GM18861 (cell line): Measurements from ENCODE around the gene DDIT3.
"Not testable (repeated sequence)": the region's sequence is repeated elsewhere in the genome, so short reads cannot be mapped to it uniquely, and the experiment has no call there.

Experiments used
- ATAC-seq: cut with Tn5 transposase; IDR thresholded peaks from one replicate; pipeline ENCODE4 v1.9.1; 2021; ENCODE audit not compliant: unreplicated experiment

DDIT3 gene, protein sequence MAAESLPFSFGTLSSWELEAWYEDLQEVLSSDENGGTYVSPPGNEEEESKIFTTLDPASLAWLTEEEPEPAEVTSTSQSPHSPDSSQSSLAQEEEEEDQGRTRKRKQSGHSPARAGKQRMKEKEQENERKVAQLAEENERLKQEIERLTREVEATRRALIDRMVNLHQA

DNA sequence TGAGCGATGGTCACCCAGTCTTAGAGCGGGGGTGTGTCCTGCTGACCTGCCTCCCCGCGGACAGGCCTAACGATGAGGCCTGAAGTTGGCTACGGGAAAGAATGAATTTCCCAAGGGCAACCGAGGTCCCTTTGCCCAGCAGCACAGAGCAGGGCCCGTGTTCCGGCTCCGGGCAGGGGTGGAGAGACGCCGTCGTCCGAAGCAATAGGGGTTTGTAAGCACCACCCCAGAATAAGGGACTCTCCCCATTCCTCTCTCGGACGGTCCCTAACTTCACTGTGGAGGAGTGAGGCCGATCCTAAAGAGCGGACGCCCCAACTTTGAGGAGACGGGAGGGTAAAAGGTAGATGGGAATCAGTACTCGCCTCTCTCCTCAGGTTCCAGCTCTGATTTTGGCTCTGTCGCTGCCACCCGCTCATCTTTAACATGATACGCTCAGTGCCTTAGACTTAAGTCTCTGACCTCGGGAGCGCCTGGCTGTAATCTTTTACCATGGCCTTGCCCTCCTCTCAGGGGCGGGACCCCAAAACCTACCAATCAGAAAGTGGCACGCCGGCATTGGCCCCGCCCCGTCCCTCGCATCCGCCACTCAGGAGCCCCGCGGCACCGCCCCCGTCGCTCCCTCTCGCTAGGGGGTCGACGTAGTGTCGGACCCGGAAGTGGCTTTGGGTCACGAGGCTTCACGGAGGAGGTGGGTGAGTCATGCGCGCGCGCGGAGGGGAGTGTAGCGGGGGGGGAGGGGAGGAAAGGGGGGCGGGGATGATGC, at the start of gene DDIT3:
Gene DDIT3, minus strand, starts transcription at position 462 of the 766 bp plus-strand sequence. CDS start 3,108 bp downstream, outside the sequence.
- ATAC-seq = peak; percentile 52

DNA sequence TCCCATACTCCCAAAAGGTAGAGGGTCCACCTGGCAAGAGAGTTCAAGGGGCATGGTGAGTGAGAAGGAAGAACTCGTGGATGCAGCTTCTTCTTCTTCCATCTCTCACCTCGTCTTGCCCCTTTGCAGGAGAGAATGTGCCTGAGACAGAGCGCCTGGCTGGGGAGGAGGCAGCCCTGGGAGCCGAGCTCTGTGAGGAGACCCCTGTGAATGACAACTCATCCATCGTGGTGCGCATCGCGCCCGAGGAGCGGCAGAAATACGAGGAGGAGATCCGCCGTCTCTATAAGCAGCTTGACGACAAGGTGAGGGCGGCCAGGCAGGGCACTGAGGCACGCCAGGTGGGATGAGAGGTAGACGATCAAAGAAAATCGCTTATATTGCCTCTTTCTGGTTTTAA, 49.5 kb upstream of the DDIT3 start:
- ATAC-seq = no peak

DNA sequence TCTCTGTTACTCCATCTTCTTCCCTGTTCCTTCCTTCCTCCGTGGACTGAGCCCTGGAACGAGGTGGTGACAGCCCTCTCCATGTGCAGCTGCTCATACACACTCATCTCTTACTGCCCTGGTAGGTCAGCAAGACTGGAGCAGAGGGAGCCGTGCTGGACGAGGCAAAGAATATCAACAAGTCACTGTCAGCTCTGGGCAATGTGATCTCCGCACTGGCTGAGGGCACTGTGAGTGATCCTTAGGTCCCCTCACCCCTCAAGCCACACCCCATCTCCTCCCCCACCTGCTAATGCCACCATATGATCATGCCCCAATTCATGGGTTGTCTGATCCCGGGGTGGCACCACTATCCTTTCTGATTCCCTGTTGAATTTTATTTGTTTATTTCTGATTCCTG, 48.5 kb upstream of the DDIT3 start:
- ATAC-seq = no peak

DNA sequence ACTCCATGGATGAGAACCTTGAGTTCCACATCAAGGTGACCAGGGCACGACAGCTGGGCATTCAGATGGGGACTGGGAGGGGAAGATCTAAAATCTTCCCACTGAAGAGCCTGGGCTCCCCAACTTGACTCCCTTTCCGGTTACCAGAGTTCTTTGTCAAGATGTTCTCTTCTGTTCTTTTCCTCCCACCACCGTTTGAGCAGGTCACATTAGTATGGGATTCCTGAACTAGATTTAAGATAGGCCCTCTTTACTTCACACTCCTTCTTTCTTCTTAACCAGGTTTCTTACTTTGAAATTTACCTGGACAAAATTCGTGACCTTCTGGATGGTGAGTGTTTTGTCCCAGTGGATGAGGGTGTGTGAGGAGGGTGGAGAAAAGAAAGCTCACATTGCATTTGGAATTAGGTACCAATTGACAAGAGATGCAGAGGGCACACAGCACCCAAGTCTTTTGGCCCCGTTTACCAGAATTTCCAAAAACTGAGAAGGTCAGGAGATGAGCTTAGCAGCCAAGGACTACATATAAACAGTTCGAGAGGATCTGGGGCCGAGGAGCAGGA, 43.9 kb upstream of the DDIT3 start:
- ATAC-seq = no peak

DNA sequence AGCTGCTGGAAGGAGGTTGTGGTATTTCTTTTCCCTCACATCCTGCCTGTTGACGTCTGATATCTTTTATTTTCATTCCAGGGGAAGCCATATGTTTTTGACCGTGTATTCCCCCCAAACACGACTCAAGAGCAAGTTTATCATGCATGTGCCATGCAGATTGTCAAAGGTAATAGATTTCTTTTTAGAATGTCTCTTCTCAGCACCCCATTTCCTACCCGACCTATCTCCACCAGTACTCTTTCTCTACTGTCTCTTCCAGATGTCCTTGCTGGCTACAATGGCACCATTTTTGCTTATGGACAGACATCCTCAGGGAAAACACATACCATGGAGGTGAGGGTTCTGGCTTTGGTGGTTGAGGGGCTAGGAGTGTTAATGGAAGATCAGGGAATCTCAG, 43.0 kb upstream of the DDIT3 start:
- ATAC-seq = no peak

DNA sequence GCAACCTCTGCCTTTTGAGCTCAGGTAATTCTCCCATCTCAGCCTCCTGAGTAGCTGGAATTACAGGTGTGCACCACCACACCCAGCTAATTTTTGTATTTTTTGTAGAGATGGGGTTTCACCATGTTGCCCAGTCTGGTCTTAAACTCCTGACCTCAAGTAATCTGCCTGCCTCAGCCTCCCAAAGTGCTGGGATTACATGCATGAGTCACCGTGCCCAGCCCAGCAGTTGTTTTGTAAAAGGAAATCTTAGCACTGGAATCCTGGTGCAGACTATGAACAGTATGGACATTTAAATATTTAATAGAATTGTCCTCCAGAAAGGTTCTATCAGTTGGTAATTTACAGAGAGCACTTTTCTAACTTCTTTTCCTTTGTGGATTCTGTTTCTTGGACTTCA, 40.8 kb upstream of the DDIT3 start:
- not testable (repeated sequence) for ATAC-seq

DNA sequence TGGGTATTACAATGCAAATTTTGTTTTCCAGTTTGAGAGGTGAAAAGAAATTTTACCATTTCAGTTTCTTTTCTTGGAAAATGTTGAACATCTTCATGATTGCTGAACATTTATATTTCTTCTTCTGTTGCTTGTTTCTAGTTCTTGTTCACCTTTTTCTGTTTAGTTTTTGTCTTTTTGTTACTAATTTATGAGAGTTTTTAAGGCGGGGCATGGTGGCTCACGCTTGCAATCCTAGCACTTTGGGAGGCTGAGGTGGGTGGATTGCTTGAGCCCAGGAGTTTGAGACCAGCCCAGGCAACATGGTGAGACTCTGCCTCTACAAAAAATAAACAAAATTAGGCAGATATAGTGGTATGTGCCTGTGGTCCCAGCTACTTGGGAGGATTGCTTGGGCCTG, 40.2 kb upstream of the DDIT3 start:
- ATAC-seq = no peak

DNA sequence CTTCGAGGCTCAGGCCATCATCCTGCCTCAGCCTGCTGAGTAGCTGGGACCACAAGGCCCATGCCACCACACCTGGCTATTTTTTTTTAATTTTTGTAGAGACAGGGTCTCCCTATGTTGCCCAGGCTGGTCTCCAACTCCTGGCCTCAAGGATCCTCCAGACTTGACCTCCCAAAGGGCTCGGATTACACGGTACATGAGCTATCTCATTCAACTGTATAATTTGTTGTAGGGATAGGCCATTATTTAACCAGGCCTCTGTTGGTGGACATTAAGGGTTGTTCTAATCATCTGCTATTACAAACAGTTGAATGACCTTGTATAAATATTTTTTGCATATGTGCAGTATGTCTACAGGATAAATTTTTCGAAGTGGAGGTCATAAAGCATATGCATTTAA, 38.5 kb upstream of the DDIT3 start:
- no peak for ATAC-seq

DNA sequence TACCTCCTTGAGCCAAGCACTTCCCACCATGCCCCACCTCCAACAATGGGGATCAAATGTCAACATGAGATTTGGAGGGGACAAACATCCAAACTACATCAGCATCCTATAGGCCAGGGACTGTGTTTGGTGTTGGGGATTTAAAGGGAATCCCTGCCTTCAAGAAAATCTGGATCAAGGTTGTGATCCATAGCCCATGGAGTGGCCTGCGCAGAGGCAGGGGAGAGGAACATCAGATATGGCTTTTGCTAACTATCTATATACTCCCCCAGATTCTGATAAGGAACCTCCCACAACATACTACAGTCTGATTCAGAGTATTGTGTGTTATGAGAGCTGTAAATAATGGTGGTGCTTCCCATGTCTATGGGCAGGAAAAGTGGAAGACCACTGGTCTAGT, 34.6 kb upstream of the DDIT3 start:
- ATAC-seq = no peak

DNA sequence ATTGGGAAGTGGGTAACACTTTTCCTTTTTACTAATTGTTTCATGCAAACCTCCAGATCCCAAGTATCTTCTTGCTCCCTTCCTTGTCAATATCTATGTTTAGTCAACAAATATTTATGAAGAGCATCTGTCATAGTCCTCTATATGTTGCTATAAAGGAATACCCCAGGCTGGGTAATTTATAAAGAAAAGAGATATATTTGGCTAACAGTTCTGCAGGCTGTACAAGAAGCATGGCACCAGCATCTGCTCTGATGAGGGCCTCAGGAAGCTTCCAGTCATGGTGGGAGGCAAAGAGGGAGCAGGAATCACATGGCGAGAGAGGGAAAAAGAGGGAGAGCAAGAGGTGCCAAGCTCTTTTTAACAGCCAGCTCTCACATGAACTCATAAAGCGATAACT, 34.1 kb upstream of the DDIT3 start:
- ATAC-seq = no peak

DNA sequence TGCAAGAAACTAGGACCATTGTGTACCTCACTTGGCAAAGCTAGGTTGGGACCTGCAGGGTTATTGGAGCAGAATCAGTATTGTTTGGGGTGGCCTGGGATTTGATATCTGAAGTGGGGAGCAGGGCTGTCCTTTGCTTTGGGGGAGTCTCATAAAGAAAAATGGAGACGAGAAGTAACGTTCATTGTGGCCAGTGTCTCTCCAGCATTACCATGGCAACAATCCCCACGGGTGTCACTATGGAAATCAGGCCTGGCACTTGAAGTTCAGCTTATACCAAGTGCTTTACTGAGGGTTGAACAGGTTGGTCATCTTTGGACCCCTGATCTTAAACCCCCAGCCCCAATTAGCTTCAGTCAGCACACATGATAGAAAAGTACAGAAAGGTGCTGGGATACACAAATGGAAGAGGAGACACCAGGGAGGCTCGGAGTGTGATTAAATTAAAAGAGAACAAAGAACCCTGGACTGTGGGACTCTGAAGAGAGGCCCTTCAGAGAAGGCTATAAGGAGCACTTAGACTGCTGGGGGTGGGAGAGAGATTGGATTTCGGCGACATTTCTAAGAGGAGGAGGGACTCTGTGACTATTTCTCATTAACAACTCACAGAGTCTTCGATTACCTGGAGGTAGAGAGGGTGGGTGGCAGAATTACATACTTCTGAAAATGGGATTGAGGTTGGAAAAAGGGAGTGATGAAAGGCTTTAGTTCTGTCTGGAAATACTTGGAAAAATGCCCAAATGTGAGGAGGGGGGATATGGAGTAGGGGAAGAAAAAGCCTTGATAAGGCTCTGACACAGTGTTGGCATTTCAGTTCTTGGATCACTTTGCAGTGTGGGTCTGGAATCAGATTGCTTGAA, 33.3 kb upstream of the DDIT3 start:
- ATAC-seq = no peak

DNA sequence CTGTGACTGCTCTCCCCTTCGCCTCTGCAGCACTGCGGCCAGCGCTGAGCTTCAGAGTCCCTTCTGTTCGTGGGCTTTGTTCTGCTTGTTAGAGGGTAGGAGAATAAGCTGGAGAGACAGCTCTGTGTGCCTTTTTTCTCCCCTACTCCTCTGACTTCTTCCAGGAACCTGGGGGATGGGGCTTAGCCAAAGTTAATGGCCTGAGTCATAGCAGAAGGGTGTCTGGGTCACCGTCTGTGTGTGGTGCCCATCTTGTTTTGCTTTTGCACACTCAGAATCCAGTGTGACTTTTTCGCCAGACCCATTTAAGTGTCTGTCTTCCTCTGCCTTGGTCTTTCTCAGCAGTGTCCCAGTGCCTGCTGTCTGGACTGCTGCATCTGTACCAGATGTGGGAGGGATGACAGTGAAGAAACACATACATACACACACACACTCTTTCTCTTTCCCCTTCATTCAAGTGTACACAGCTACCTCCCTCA, 32.6 kb upstream of the DDIT3 start:
- ATAC-seq = no peak

DNA sequence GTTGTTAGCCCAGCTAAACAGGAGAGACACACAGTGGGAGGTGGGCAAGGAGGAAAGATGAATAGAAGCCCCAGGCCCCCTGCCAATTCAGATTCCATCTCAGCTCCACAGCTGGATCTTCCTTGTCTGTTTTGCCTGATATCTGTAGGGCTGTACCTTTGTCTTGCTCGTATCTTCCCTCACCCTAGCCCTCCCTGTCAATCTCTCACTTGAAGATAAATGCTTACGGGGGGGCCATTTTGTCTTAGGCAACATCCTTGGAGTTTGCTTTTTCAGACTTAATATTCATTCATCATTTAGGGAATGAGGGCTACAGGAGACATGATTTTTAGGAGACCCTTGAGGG, 32.0 kb upstream of the DDIT3 start:
- no peak for ATAC-seq

DNA sequence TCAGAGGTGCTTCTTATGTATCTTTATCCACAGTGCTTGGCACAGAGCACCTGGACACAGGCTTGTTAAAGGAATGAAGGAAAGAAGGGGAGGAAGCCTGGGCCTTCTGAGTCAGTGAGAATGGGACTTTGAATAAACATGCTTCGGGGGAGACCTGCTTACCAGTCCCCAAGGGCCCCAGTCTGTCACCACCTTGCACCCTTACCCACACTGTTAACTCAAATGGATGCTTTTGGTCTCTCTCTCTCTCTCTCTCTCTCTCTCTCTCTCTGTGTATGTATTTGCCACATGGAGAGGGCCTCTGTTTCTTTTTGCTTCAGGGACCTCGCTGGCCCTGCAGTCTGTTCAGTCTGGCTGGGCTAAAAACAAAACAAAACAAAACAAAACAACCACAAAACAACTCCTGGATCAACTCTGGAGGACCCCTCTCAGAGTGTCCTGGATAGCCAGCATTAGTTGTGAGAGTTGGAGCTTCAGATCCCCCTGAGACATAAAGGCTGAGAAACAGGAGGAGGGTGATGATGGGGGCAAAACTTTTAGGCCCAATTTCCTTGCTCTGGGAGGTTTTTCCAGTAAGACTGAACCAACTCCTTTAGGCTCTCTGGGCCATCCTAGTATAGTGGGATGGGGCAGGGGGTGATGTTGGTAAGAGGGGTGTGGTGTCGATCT, 31.5 kb upstream of the DDIT3 start:
- no peak for ATAC-seq

DNA sequence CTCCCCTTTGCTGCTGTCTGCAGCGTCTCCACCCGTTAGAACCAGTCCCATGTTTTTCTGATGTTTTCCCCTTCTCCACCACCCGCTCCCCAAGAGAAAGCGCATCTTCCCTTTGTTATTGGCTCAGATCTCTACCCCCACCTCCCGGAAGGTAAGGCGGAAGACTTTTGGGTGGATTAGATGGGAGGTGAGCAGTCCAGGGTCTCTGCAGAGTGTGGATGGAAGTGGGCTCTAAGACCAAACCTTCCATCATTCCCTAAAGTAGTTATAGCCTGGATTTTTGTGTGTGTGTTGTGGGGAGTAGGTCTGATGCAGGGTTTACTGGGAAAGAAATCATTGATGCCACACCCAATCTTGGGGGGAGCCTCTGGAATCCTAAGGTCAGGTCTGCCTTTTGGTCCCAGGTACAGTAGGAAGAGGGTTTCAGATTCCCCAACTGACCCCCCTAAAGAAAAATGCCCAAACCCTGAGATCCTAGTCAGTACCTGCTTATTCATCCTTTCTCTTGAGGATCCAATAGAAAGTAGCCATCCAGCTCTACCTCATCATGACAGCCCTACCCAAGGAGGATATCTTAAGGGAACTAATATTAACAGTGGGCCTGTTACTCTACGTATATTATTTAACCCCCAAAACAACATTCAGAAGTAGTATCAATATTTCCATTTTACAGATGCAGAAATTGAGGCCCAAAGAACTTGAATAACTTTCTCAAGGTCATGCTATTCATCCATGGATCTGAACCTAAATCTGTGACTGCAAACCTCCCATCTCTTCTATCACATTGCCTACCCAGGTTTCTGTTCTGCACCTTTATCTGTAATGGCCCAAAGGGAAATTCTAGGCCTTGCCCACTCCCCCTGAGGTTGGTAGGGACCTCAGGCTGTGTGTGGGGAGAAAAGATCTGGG, 30.6 kb upstream of the DDIT3 start:
- no peak for ATAC-seq

DNA sequence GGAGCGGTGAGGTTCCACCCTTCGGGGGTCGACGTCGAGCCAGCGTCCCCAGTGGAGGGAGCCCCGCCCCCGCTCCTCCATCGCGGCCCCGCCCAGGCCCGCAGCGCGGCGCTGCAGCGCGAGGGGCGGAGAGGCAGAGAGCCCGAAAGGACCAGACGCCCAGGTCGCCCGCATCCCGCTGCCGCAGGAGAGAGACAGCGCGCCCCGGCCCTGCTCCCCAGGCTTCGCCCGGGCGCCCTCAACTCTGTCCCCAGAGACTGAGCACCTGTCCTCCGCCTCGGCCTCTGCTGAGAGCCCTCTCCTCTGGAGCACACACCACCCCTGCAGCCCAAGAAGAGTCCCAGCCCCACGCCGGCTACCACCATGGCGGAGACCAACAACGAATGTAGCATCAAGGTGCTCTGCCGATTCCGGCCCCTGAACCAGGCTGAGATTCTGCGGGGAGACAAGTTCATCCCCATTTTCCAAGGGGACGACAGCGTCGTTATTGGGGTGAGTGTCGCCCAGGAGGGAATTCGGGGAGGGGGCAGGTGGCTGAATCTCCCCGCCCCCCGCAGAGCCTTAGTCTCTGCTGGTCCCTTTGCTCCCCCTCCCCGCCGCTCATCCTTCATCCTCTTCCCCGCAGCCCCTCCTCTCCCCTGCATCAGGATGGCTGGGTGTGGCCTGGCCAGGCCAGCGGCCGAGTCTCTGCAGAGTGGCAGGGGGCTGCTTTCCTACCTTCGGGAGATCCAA, 29.8 kb upstream of the DDIT3 start, which contains the start of gene KIF5A:
Gene KIF5A, plus strand, starts transcription at position 136 of the 732 bp plus-strand sequence. Its CDS starts 228 bp downstream, at position 364.
- no peak for ATAC-seq

DNA sequence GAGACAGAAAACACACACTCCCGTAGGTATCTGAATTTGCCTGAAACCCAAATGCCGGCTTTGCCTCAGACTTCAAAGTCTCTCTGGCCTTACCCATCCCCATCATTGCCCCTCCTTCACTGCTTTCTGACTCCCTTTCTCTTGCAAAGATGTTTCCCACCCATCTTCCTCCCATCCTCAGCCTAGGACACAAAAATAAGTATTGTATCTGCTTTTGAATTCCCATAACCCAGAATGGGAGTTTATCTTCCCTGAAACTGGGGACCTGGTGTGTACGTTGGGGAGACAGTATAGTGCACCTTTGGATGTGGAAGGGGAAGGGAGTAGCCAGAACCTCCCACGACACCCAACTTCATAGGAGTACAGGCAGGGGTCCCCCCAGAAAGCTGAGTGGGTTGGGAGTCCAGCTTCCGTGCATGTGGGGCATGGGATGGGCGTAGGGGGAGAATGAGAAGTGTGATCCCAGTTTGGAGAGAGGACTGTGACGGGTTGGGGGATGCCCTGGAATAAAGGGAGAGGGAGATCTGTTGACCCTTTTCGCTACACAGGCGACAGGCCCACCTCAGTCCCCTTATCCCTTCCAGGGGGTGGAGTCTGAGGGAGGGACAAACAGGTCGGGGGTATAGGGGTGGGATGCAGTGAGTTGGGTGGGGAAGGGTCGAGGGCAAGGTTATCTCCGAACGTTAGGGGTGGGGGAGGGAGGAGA, 29.0 kb upstream of the DDIT3 start:
- no peak for ATAC-seq

DNA sequence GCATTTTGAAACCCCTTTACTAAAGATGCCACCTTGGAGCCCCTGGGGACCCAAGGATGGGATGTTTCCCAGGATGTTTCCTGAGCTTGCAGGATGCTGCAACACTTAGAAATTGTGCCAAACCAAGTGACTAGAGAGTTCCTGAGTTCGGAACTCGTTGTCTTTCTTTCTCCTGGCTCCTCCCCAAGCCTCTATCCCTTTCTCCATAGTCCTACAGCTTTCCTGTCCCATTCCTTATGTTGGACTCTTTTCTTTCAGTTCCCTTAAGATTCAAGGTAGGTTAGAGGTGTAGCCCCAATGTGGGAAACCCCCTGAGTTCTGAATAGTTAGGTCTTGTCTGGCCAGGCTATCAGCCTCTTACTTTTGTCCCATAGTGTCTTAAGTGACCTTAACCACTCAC, 28.2 kb upstream of the DDIT3 start:
- no peak for ATAC-seq

DNA sequence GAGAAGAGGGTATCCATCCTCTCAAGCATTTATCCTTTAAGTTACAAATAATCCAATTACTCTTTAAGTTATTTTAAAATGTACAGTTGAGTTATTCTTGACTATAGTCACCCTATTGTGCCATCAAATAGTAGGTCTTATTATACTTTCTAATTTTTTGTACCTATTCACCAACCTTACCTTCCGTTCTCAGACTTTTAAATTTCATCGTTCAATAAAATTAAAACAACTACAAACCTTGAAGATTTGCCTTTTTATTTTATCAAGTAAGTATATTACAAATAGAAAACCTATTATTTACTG, 27.6 kb upstream of the DDIT3 start:
- no peak for ATAC-seq
